Caki2 (cell line): ENCODE measurements around the gene CHD9. TPM values are rescaled to one million over a fixed set of nuclear protein-coding genes. Genes with fewer than 3 reads are reported as not detected.
"Not testable (repeated sequence)": the region's sequence is repeated elsewhere in the genome, so short reads cannot be mapped to it uniquely, and the experiment has no call there.

Source experiments
- DNase-seq: peaks from one replicate; pipeline ENCODE4 v3.0.0-alpha.2; 2015; ENCODE audit warnings: low read depth
- in situ Hi-C: cut with HindIII; loops from 2 replicates; pipeline ENCODE4 v1.10.0; 2016; ENCODE audit warnings: low sequenced_read_pairs, low pct_unique_long_range_greater_than_20kb, mixed read lengths
- total RNA-seq: library from RNA; depleted of rRNA; stranded (reverse); fragments of >200 nt; shearing (Covaris generic); gene quantifications from 2 replicates; pipeline ENCODE4 v1.2.3, GENCODE V29; 2014; ENCODE audit warnings: low replicate concordance

Gene CHD9
- total RNA-seq, 1 experiment from 2014 or later: 8.8 TPM

- no peak for DNase-seq
- in situ Hi-C loops: no loop called here
Observed at GRCh38 chr16:53282328-53282727, 227.5 kb downstream of the CHD9 start.

- DNase-seq: peak; percentile 29
- in situ Hi-C loops: no loop called here
Observed at GRCh38 chr16:53282975-53283946, 228.5 kb downstream of the CHD9 start.

- in situ Hi-C loops: no loop called here
- DNase-seq: no peak
Observed at GRCh38 chr16:53285236-53285635, 230.4 kb downstream of the CHD9 start.

GRCh38 chr16:53290520-53290919 lies 235.7 kb downstream of the CHD9 start:
- in situ Hi-C loops: no loop called here
- no peak for DNase-seq

- in situ Hi-C loops: no loop called here
- no peak for DNase-seq
Observed at GRCh38 chr16:53291757-53292392, 237.1 kb downstream of the CHD9 start.

GRCh38 chr16:53297477-53297876 lies 242.7 kb downstream of the CHD9 start:
- in situ Hi-C loops: no loop called here
- no peak for DNase-seq

GRCh38 chr16:53304334-53304733 lies 249.5 kb downstream of the CHD9 start:
- DNase-seq: no peak
- in situ Hi-C loops: no loop called here

GRCh38 chr16:53305743-53306142 lies 251.0 kb downstream of the CHD9 start:
- in situ Hi-C loops: no loop called here
- no peak for DNase-seq

GRCh38 chr16:53309457-53309856 lies 254.7 kb downstream of the CHD9 start:
- DNase-seq: no peak
- in situ Hi-C loops: no loop called here

- in situ Hi-C loops: no loop called here
- no peak for DNase-seq
Observed at GRCh38 chr16:53320992-53321391, 266.2 kb downstream of the CHD9 start.

- no peak for DNase-seq
- in situ Hi-C loops: no loop called here
Observed at GRCh38 chr16:53323924-53324323, 269.1 kb downstream of the CHD9 start.

GRCh38 chr16:53330991-53331390 lies 276.2 kb downstream of the CHD9 start:
- in situ Hi-C loops: not testable (repeated sequence)

GRCh38 chr16:53334581-53334980 lies 279.8 kb downstream of the CHD9 start:
- no peak for DNase-seq
- in situ Hi-C loops: no loop called here

More at GRCh38 chr16:53330991-53331390, 276.2 kb downstream of the CHD9 start:
- DNase-seq: not testable (repeated sequence)

GRCh38 chr16:53337294-53337693 lies 282.5 kb downstream of the CHD9 start:
- in situ Hi-C loops: no loop called here
- no peak for DNase-seq

- in situ Hi-C loops: no loop called here
- DNase-seq: no peak
Observed at GRCh38 chr16:53341792-53342191, 287.0 kb downstream of the CHD9 start.

- in situ Hi-C loops: no loop called here
- no peak for DNase-seq
Observed at GRCh38 chr16:53355064-53355463, 300.3 kb downstream of the CHD9 start.

- no peak for DNase-seq
- in situ Hi-C loops: no loop called here
Observed at GRCh38 chr16:53356478-53357207, 301.9 kb downstream of the CHD9 start.

GRCh38 chr16:53357208-53357586 lies 302.4 kb downstream of the CHD9 start:
- in situ Hi-C loops: no loop called here
- no peak for DNase-seq

GRCh38 chr16:53357955-53358354 lies 303.2 kb downstream of the CHD9 start:
- no peak for DNase-seq
- in situ Hi-C loops: no loop called here
